ENCODE results near the gene E2F1. TPM values are rescaled to one million over a fixed set of nuclear protein-coding genes. Genes with fewer than 3 reads are reported as not detected.
A peak's percentile ranks its signal among the peaks of the same experiment; 100 is the strongest.
"Not testable (repeated sequence)": the region's sequence is repeated elsewhere in the genome, so short reads cannot be mapped to it uniquely, and the experiment has no call there.

Gene E2F1
- total RNA-seq, 1 donor from 2014 or later = 1.4 TPM

DNA sequence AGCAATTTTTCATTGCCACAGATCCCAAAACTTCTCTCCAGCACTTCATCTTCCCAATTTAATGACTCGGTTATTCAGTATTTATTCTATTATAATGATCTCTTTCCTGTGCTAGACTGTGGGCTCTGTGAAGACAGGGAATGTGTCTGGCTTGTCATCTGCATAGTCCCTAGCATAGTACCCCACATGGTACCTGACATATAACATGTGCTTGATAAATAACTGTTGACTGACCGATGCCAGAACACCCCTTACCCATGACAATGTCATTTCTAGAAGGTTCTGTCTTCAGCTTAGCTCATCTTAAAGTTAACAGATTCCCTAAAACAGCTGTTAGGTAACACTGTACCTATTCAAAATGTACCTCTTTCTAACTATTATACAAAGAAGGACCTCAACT is 30.3 kb upstream of the E2F1 start:
- intact Hi-C loops (cut with DNase I) = no loop called here
- DNase-seq (ENCODE audit: low spot score) = no peak
- no peak for ATAC-seq

DNA sequence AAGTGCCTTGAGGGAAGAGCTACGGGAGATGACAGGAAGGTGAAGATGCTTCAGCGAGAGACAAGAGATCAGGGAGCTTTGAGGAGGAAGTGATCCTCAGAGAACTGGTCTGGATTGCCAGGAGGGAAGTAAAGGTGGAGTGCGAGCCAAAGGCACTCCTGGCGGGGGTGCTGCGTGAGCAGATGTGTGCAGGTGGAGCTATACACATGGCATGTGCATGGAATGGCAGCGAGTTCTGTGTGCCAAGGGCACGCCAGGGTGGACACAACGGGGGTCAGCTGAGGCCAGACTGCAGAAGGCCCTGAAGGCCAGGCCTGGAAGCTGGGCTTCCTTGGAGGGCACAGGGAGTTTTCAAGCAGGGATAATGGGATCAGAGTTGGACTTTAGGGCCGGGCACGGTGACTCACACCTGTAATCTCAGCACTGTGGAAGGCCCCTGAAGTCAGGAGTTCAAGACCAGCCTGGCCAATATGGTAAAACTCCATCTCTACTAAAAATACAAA is 27.7 kb upstream of the E2F1 start:
- no peak for ATAC-seq
- intact Hi-C loops (cut with DNase I) = no loop called here
- DNase-seq (ENCODE audit: low spot score) = no peak

DNA sequence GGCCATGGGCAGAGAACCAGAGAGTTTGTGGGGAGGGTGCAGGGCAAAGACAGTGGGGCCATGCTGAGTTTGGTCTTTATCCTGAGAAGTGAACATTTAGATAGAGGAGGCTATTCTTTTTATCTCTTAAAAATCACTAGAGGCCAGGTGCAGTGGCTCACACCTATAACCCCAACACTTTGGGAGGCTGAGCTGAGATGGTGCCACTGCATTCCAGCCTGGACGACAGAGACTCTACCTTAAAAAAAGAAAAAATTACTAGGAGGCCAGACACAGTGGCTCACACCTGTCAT is 25.2 kb upstream of the E2F1 start:
- DNase-seq (ENCODE audit: low spot score) (no peak), ATAC-seq (no peak)
- intact Hi-C loops (cut with DNase I) = no loop called here

DNA sequence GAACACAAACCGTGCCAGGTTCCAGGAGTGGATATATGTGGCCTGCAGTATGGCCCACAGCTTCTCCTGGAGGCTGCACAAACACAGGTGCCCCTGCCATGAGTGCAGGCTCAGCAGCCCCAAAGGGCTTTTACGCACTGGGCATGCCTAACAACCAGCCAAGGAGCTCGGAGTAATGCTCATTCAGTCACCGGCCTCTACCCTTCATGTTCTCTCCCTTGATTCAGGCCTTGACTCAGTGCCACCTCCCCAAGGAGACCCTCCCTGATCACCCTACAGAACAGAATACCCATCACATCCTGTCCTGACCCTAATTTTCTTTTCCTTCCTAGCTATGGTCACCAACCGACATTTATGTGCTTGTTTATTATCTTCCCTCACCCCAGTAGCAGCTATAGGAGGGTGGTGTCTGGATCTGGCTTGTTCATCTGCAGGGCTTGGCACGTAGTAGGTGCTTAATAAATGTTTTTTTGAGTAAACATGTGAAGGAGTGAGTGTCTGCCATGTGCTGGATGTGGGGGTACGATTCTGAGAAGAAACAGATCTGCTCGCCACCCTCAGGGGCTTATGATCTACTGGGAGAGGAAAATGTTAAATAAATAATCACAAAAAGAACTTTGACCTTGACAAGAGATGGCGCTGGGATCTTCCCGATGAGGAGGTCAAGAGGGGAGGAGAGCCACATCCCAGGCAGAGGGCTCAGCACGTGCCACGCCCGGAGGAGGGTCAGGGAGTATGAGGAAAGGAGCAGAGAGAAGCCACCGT is 24.7 kb upstream of the E2F1 start:
- intact Hi-C loops (cut with DNase I) = no loop called here
- ATAC-seq = no peak
- DNase-seq (ENCODE audit: low spot score) = no peak

DNA sequence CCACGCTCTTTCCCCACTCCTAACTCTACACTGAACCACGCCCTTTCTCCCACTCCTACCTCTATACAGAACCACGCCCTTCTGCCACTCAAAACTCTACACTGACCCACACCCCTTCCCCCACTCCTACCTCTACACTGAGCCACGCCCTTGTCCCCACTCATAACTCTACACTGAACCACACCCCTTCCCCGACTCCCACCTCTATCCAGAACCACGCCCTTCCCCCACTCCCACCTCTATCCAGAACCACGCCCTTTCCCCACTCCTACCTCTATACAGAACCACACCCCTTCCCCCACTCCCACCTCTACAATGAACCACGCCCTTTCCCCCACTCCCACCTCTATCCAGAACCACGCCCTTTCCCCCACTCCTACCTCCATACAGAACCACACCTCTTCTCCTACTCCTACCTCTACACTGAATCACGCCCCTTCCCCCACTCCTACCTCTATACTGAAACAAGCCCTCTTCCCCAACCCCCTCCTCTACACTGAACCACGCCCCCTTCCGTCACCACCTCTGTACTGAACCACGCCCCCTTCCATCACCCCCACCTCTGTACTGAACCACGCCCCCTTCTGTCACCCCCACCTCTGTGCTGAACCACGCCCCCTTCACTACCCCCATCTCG is 23.8 kb upstream of the E2F1 start:
- ATAC-seq = no peak
- no peak for DNase-seq (ENCODE audit: low spot score)
- intact Hi-C loops (cut with DNase I) = no loop called here

DNA sequence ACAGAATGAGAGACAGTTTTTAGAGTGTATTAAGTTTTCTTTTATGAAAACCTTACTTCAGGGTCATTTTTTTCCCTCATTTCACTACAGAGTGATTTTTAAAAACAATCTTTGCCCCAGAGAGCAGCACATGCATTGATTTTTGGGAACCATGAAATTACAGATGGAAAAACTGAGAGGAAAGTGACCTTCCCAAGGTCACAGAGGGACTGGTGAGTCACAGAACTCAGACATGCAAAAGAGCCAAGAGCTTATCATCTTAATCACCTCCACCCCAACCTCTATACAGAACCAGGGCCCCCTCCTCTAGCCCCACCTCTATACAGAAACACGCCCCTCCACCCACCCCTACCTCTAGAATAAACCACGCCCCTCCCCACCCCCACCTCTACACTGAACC is 23.2 kb upstream of the E2F1 start:
- intact Hi-C loops (cut with DNase I) = no loop called here

DNA sequence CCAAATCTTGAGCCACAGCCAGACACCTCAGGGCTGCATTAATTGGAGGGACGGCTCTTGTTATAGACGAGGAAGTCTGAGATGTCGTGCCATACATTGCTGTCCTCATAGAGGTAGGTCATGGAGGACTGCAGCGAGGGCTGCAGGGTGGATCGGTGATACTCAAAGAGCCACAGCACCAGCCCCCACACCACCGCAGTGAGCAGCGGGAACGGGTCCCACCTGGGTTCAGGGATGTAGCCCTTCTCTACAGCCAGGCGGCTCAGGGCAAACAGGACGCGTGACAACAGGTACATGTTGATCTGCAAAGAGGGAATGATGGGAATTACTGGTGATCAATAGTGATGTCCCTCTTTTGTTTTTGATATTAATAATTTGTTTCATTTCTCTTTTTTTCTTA is 21.5 kb upstream of the E2F1 start:
- no peak for DNase-seq (ENCODE audit: low spot score)
- ATAC-seq = no peak
- intact Hi-C loops (cut with DNase I) = no loop called here

More for the DNA sequence above, 23.2 kb upstream of the E2F1 start:
- DNase-seq (ENCODE audit: low spot score) = no peak
- no peak for ATAC-seq

DNA sequence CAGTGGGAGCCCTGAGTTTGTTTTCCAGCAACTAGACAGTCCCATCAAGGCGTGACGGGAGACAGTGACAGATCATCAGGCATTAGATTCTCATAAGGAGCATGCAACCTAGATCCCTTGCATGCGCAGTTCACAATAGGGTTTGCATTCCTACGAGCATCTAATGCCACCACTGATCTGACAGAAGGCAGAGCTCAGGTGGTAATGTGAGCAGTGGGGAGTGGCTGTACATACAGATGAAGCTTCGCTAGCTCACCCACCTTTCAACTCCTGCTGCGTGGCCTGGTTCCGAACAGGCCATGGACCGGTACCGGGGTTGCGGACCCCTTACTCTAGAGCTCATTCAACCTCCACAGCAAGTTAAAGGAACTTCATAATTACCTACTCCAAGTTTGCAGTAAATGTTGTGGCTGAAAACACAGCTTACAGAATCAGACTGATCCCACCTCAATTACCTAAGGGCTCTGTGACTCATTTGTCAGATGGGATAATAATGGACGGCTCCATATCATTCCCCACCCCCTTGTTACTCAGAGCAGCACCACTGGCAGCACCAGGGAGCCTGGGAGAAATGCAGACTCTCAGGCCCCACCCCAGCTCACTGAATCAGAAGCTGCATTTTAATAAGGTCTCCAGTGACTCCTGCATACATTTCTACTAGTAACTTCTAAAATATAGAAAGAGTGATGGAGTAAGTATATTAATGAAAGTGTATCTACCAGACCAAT is 18.2 kb upstream of the E2F1 start:
- intact Hi-C loops (cut with DNase I) = no loop called here
- DNase-seq (ENCODE audit: low spot score) (no peak), ATAC-seq (no peak)

DNA sequence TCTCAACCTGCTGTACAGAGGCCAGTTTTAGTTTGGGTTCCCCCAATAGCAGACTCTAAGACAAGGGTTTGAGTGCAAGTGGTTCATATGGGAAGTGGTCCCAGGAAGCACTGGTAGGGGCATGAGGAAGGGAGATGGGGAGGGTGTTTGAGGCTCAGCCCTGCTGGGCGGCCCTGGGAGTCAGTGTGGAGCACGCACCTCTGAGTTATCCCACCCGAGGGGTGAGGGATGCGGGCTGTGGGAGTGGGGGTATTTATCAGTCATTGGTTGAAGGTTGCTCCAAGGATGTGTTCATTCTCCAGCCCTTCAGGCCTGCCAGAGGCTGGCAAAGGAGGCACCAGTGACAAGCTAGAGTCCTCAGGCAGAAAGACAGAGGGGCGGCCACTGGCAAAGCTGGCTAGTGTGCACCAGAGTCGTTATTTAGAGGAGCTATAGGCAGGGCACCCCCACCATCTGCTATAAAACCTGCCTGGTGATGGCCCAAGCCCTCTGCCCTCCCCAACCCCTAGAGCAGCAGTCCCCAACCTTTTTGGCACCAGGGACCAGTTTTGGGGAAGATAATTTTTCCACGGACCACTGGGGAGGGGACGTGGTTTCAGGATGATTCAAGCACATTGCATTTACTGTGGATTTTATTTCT is 17.4 kb upstream of the E2F1 start:
- no peak for ATAC-seq
- intact Hi-C loops (cut with DNase I) = no loop called here
- no peak for DNase-seq (ENCODE audit: low spot score)

DNA sequence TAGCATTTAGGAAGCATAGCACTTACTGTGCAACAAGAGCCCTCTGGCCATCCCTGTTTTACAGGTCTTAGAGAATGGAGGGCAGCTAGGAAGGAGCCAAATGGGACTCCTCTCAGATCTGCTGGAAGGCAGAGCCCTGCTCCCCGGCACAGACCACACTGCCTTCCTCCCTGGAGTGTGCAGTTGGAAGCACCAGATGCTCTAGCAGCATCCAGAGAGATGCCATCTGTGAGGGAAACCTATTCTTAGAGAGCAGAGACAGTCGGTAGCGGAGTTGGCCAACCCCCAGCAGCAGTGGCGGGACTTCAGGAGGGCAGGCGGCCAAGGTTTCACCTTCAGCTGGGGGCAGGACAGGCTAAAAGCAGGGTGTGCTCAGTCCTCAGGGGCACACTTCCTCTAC is 16.7 kb upstream of the E2F1 start:
- intact Hi-C loops (cut with DNase I) = no loop called here
- ATAC-seq = no peak
- DNase-seq (ENCODE audit: low spot score) = no peak

DNA sequence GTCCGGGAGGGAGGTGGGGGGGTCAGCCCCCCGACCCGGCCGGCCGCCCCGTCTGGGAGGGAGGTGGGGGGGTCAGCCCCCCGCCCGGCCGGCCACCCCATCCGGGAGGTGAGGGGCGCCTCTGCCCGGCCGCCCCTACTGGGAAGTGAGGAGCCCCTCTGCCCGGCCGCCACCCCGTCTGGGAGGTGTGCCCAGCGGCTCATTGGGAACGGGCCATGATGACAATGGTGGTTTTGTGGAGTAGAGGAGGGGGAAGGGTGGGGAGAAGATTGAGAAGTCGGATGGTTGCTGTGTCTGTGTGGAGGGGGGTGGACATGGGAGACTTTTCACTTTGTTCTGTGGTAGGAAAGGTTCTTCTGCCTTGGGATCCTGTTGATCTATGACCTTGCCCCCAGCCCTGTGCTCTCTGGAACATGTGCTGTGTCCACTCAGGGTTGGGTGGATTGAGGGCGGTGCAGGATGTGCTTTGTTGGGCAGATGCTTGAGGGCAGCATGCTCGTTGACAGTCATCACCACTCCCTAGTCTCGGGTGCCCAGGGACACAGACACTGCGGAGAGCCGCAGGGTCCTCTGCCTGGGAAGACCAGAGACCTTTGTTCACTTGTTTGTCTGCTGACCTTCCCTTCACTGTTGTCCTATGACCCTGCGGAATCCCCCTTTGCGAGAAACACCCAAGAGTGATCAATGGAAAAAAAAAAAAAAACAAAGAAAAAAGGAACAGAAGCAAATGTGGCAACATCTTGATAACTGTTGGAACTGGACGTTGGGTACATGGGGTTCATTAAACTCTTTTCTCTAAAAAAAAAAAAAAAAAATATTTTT is 15.7 kb upstream of the E2F1 start:
- DNase-seq (ENCODE audit: low spot score) (no peak), ATAC-seq (no peak)
- intact Hi-C loops (cut with DNase I) = no loop called here

DNA sequence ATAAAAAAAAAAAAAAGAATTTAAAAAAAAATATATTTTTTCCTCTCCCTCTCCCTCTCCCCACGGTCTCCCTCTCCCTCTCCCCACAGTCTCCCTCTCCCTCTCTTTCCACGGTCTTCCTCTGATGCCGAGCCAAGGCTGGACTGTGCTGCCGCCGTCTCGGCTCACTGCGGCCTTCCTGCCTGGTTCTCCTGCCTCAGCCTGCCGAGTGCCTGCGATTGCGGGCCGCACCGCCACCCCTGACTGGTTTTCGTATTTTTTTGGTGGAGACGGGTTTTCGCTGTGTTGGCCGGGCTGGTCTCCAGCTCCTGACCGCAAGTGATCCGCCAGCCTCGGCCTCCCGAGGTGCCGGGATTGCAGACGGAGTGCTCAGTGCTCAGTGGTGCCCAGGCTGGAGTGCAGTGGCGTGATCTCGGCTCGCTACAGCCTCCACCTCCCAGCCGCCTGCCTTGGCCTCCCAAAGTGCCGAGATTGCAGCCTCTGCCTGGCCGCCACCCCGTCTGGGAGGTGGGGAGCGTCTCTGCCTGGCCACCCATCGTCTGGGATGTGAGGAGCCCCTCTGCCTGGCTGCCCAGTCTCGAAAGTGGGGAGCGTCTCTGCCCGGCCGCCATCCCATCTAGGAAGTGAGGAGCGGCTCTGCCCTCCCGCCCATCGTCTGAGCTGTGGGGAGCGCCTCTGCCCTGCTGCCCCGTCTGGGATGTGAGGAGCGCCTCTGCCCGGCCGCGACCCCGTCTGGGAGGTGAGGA is 14.7 kb upstream of the E2F1 start:
- intact Hi-C loops (cut with DNase I); ATAC-seq; DNase-seq (ENCODE audit: low spot score): not testable (repeated sequence)

DNA sequence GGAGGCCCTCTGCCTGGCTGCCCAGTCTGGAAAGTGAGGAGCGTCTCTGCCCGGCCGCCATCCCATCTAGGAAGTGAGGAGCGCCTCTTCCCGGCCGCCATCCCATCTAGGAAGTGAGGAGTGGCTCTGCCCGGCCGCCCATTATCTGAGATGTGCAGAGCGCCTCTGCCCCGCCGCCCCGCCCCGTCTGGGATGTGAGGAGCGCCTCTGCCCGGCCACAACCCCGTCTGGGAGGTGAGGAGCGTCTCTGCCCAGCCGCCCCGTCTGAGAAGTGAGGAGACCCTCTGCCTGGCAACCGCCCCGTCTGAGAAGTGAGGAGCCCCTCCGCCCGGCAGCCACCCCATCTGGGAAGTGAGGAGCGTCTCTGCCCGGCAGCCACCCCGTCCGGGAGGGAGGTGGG is 12.8 kb upstream of the E2F1 start:
- intact Hi-C loops (cut with DNase I); ATAC-seq; DNase-seq (ENCODE audit: low spot score): not testable (repeated sequence)

DNA sequence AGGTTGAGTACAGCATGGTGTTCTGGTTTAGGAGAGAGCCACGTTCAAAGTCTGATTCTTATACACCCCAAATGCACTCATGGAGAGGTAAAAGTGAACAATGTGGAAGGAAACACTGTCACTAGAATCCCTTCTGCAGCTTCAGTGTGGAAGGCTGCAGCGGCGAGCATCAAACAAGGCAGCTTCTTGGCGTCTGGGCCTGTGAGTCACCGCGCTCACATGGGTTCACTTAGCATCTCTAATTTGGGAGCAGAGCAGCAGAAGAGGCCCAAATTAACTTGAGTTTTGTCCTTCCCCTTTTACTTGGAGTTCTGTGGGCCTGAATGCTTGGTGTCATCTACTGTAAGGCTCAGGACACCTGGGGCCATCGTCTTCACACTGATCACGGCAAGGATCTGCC is 10.9 kb upstream of the E2F1 start:
- intact Hi-C loops (cut with DNase I) = no loop called here
- DNase-seq (ENCODE audit: low spot score) (no peak), ATAC-seq (peak; percentile 81)

DNA sequence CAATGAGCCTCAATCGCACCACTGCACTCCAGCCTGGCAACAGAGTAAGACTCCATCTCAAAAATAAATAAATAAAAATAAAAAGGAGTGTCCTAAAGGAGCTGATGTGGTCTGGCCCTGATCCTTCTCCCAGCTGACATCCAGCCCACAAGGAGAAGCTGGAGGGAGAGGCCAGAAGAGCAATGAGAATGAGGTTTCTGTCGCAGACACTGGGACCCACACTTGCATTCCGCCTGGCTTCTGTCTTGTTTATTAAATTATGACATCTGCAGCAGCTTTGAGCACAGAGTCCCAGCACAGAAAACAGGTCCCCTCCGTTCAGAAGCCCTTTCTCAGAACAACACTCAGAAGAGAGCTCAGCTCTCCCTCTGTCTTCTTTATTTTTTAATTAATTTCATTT is 10.3 kb upstream of the E2F1 start:
- no peak for DNase-seq (ENCODE audit: low spot score)
- ATAC-seq = no peak
- intact Hi-C loops (cut with DNase I) = no loop called here

DNA sequence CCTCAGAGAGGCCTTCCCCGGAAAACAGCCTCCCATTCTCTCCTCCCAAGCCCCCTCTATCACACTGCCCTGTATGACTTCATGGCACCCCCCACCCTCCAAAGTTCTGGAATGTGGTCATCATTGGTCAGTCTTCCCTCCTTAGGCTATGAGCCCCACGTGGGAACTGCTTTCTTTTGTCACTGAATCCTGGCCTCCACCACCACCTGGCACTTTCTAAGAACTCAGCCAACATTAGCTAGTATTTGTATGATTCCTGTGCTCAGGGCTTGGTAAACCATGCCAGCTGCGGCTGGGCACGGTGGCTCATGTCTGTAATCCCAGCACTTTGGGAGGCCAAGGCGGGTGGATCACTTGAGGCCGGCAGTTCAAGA is 8.4 kb upstream of the E2F1 start:
- intact Hi-C loops (cut with DNase I) = no loop called here
- DNase-seq (ENCODE audit: low spot score) = no peak
- no peak for ATAC-seq

DNA sequence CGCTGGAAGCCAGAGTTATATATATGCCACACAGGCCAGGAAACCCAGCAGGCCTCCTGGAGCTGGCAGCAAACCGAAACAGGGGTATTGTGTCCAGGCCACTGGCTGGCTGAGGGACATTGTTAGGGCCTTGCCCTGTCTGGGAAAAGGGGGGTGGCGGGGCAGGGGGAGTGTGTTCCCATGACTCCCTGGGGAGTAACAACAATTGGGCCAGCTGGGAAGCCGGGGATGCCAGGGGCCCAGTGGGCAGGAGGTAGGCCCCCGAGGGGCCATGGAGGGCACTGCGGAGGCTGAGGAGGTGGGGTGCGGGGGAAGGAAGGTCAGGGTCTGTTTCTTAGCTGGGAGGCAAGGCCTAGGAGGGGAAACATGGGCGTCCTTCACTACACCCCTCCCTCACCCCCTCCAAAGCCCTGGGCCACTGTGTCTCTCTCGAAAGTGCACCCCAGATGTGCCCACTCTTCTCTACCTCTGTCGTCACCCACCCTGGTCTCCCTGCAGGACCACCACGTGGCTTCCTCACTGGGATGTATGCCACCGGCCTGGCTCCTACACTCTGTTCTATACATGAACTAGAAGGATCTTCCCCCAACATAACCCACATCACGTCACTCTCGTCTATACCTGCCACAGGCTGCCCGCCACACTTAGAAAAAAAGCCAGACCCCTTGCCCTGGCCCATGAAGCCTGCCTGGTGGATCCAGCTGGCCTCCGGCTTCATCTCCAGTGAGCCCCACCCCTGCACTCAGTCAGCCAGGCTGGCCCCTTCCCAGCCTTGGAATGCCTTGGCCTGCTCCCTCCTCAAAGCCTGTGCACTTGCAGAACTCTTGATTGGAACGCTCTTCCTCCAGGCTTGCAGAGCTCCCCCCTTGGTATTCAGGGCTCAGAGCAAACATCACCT is 7.8 kb upstream of the E2F1 start:
- DNase-seq (ENCODE audit: low spot score) (no peak), ATAC-seq (peak; percentile 80)
- intact Hi-C loops (cut with DNase I) = no loop called here
